ENCODE results near the gene UBE3D. TPM values are rescaled to one million over a fixed set of nuclear protein-coding genes. Genes with fewer than 3 reads are reported as not detected.

The UBE3D gene
- total and polyA plus RNA-seq, 7 donors: 1.6 to 10.7 (median 8.0) TPM

- Histone ChIP-seq H3K27ac (no peak overlapping the region), H3K4me1 (peaks cover 0 to 13% (median 6%) of the 10 kb centered on the region in 4 donors), H3K27me3 (no peaks in the 10 kb centered on the region), H3K36me3 (no peaks in the 10 kb centered on the region), H3K4me3 (no peak overlapping the region), H3K9me3 (no peaks in the 10 kb centered on the region)
- DNase-seq: no peak
- intact Hi-C loops (cut with DNase I): no loop called here
- WGBS, 2 donors: 76 to 88% methylated on average over 4 of the region's 4 CpGs
- TF ChIP-seq CTCF (IDR thresholded peaks at IDR 0.05): no peak
- TF ChIP-seq POLR2AphosphoS5 (IDR thresholded peaks at IDR 0.05): no peak
- TF ChIP-seq POLR2A (IDR thresholded peaks at IDR 0.05): no peak
- no peak for TF ChIP-seq EP300 (IDR thresholded peaks at IDR 0.05)
These were observed 190.0 kb downstream of the UBE3D start for GRCh38 chr6:82875573-82876185.

- DNase-seq: no peak
- Histone ChIP-seq H3K4me3 (no peak overlapping the region), H3K27ac (no peak overlapping the region), H3K36me3 (no peaks in the 10 kb centered on the region), H3K27me3 (no peaks in the 10 kb centered on the region), H3K4me1 (peaks cover 0 to 13% (median 6%) of the 10 kb centered on the region in 4 donors), H3K9me3 (no peaks in the 10 kb centered on the region)
- 64 to 87% methylated on average over 3 of the region's 3 CpGs for WGBS, 2 donors
- TF ChIP-seq EP300 (IDR thresholded peaks at IDR 0.05) (no peak), POLR2A (IDR thresholded peaks at IDR 0.05) (no peak), POLR2AphosphoS5 (IDR thresholded peaks at IDR 0.05) (no peak), CTCF (IDR thresholded peaks at IDR 0.05) (no peak)
- intact Hi-C loops (cut with DNase I): no loop called here
These were observed 190.8 kb downstream of the UBE3D start for GRCh38 chr6:82874867-82875266.

- no peak overlapping the region for H3K4me3 ChIP-seq
- H3K27ac ChIP-seq: no peak overlapping the region
- no peaks in the 10 kb centered on the region for H3K9me3 ChIP-seq
- DNase-seq: no peak
- 15 to 71% methylated on average over 1 of the region's 1 CpG for WGBS, 2 donors
- TF ChIP-seq EP300 (IDR thresholded peaks at IDR 0.05) (no peak), POLR2A (IDR thresholded peaks at IDR 0.05) (no peak), CTCF (IDR thresholded peaks at IDR 0.05) (no peak), POLR2AphosphoS5 (IDR thresholded peaks at IDR 0.05) (no peak)
- H3K27me3 ChIP-seq: no peaks in the 10 kb centered on the region
- H3K4me1 ChIP-seq: peaks cover 0 to 5% (median 2%) of the 10 kb centered on the region in 4 donors
- no peaks in the 10 kb centered on the region for H3K36me3 ChIP-seq
- intact Hi-C loops (cut with DNase I): no loop called here
These were observed 193.5 kb downstream of the UBE3D start for GRCh38 chr6:82872185-82872584.

- Histone ChIP-seq H3K27ac (no peak overlapping the region), H3K9me3 (no peaks in the 10 kb centered on the region), H3K27me3 (no peaks in the 10 kb centered on the region), H3K4me3 (no peak overlapping the region), H3K4me1 (no peaks in the 10 kb centered on the region), H3K36me3 (no peaks in the 10 kb centered on the region)
- no peak for TF ChIP-seq POLR2A (IDR thresholded peaks at IDR 0.05)
- TF ChIP-seq CTCF (IDR thresholded peaks at IDR 0.05): no peak
- TF ChIP-seq EP300 (IDR thresholded peaks at IDR 0.05): no peak
- no peak for TF ChIP-seq POLR2AphosphoS5 (IDR thresholded peaks at IDR 0.05)
- intact Hi-C loops (cut with DNase I): no loop called here
- DNase-seq: no peak
- 25 to 82% methylated on average over 2 of the region's 2 CpGs for WGBS, 2 donors
These were observed 195.0 kb downstream of the UBE3D start for GRCh38 chr6:82870582-82871172.

All from sigmoid colon (tissue), 7 donors.